Muscle layer of colon (tissue), 2 donors: ENCODE measurements around the gene ZFYVE9.
"Not testable (repeated sequence)": the region's sequence is repeated elsewhere in the genome, so short reads cannot be mapped to it uniquely, and the experiment has no call there.

Experiments used
- H3K27ac ChIP-seq: one replicate; pipeline ENCODE4 v1.7.0; 2013; ENCODE audit warnings: low read depth, mild to moderate bottlenecking, low read length, moderate library complexity
- H3K27me3 ChIP-seq, 2 donors: one replicate each; pipeline ENCODE4 v1.7.0; 2013; ENCODE audit warnings: low read length in 2 of 2, mild to moderate bottlenecking in 2 of 2; ENCODE audit not compliant: insufficient read depth in 2 of 2, control insufficient read depth in 1 of 2
- H3K36me3 ChIP-seq: one replicate; pipeline ENCODE4 v1.7.0; 2013; ENCODE audit warnings: mild to moderate bottlenecking, low read length; ENCODE audit not compliant: insufficient read depth
- H3K4me1 ChIP-seq: one replicate; pipeline ENCODE4 v1.7.0; 2013; ENCODE audit warnings: mild to moderate bottlenecking, low read length; ENCODE audit not compliant: insufficient read depth
- H3K4me3 ChIP-seq, 2 donors: one replicate each; pipeline ENCODE4 v1.7.0; 2013; ENCODE audit warnings: low read length in 2 of 2, low read depth in 1 of 2, mild to moderate bottlenecking in 1 of 2, moderate library complexity in 1 of 2
- H3K9ac ChIP-seq: one replicate; pipeline ENCODE4 v1.7.0; 2013; ENCODE audit warnings: low read length
- H3K9me3 ChIP-seq: one replicate; pipeline ENCODE4 v1.7.0; 2013; ENCODE audit warnings: mild to moderate bottlenecking, low read length
- donor health status: abdominal sarcoma.
- donor health status: Adenocarcinoma of cecum.

The ZFYVE9 gene

DNA sequence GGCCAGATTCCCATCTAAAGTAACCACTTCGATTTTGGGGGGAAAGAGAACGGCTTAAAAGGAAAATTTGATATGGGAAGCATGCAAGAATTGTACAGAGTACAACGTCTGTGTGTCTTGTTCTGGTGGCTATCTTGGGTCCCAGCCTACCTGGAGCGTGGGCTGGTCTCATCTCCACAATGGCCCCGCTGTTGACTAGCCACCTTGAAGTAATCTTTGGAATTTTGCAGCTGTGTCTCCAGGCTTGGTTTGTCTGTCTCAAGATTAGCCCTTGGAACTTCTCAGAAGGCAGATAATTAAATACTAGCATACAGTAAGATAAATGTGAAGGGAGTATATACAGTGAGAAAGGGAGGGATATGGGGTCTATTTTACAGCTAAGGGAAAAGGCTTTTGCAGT is 225.4 kb downstream of the ZFYVE9 start:
- no peaks in the 10 kb centered on the region for H3K9me3 ChIP-seq
- H3K4me3 ChIP-seq: no peak overlapping the region
- peaks cover 13% of the 10 kb centered on the region for H3K4me1 ChIP-seq
- H3K27me3 ChIP-seq: no peaks in the 10 kb centered on the region
- H3K36me3 ChIP-seq: peaks cover 6% of the 10 kb centered on the region
- H3K27ac ChIP-seq: no peak overlapping the region
- no peak overlapping the region for H3K9ac ChIP-seq

DNA sequence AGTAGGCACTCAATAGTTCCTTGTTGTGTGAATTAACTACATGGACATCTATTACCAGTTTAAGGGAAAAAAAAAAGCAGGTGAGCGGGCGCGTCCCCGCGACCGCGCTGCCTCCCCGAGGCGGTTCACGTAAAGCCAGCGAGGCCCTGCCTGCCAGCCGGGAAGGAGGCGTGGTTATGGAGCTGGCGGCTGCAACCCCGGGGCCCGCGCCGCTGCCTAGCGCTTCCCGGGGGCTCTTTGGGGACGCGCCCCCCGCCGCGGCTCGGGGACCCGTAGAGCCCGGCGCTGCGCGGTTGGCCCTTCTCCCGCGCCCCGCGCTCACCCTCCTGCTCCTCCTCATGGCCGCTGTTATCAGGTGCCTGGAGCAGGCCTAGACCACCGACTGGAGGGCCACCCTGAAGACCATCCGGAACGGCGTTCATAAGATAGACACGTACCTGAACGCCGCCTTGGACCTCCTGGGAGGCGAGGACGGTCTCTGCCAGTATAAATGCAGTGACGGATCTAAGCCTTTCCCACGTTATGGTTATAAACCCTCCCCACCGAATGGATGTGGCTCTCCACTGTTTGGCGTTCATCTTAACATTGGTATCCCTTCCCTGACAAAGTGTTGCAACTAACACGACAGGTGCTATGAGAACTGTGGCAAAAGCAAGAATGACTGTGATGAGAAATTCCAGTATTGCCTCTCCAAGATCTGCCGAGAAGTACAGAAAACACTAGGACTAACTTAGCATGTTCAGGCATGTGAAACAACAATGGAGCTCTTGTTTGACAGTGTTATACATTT is 226.7 kb downstream of the ZFYVE9 start:
- Histone ChIP-seq H3K27me3 (no peaks in the 10 kb centered on the region), H3K27ac (no peak overlapping the region), H3K36me3 (no peaks in the 10 kb centered on the region), H3K9ac (no peak overlapping the region), H3K4me1 (peaks cover 13% of the 10 kb centered on the region), H3K9me3 (no peaks in the 10 kb centered on the region), H3K4me3 (peak overlapping the region; percentile 34 to 44)

DNA sequence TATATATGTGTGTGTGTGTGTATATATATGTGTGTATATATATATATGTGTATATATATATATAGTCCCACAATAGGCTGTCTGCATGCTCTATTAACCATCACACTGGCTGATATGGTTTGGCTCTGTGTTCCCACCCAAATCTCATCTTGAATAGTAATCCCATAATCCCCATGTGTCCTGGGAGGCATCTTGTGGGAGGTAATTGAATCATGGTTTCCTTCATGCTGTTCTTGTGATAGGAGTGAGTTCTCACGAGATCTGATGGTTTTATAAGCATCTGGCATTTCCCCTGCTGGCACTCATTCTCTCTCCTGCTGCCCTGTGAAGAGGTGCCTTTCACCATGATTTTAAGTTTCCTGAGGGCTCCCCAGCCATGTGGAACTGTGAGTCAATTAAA is 228.0 kb downstream of the ZFYVE9 start:
- not testable (repeated sequence) for H3K27ac ChIP-seq, H3K36me3 ChIP-seq, H3K27me3 ChIP-seq, H3K4me1 ChIP-seq, H3K9me3 ChIP-seq, H3K9ac ChIP-seq, H3K4me3 ChIP-seq

DNA sequence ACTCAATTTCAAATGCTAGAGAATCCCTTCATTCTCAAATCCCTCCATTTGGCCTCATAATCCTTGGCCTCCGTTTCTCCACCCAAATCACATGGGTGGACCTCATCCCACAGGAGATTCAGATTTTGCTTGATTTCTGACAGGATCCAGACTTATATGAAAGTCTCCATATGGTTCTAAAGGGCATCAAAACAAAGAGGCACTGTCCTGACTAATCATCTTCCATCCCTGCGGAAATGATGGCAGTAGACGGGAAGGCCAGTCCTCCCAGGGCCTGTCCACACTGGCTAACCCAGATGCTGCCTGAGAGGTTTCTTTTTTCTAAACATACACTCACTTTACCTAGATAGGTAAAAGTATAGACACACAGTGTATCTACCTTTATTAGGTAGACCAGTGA is 243.5 kb downstream of the ZFYVE9 start:
- H3K27ac ChIP-seq: no peak overlapping the region
- no peaks in the 10 kb centered on the region for H3K36me3 ChIP-seq
- no peaks in the 10 kb centered on the region for H3K4me1 ChIP-seq

DNA sequence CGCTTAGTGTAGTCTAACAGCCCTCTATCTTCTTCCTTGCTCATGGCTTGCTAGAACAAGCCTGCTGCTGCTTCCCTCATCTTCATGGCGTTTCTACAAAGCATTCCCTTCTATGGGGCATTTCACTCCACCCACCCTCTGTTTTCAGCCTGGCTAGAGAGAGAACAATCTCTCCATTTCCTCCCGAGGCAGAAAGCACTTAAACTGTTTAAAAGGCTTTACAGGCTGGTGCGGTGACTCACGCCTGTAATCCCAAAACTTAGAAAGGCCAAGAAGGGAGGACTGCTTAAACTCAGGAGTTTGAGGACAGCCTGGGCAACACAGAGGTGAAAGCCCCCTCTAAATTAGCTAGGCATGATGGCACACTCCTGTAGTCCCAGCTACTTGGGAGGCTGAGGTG is 244.6 kb downstream of the ZFYVE9 start:
- H3K4me1 ChIP-seq: no peaks in the 10 kb centered on the region
- no peak overlapping the region for H3K9ac ChIP-seq
- H3K36me3 ChIP-seq: no peaks in the 10 kb centered on the region
- no peaks in the 10 kb centered on the region for H3K27me3 ChIP-seq
- H3K9me3 ChIP-seq: no peaks in the 10 kb centered on the region
- H3K4me3 ChIP-seq: no peak overlapping the region
- H3K27ac ChIP-seq: no peak overlapping the region

More for the DNA sequence above, 243.5 kb downstream of the ZFYVE9 start:
- no peak overlapping the region for H3K4me3 ChIP-seq
- H3K9me3 ChIP-seq: no peaks in the 10 kb centered on the region
- H3K9ac ChIP-seq: no peak overlapping the region
- H3K27me3 ChIP-seq: no peaks in the 10 kb centered on the region

DNA sequence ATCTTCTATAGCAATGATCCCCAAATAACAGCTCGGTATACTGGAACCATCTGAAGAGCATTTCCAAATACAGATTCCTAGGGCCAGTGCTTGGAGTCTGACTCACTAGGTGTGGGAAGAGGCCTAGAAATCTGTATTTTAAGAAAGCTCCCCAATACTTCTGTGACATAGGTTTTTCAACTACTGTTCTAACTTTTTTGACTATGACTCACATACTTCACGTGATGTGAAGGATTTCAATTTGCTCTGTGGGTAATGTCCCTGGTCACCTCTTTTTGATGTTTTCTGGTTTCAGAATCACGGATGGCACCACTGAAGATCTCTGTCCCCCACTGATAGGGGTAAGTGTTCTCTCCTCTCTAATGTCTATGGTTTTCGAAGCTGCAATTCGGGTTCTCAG is 251.3 kb downstream of the ZFYVE9 start:
- no peak overlapping the region for H3K9ac ChIP-seq
- no peaks in the 10 kb centered on the region for H3K36me3 ChIP-seq
- no peak overlapping the region for H3K4me3 ChIP-seq
- H3K27ac ChIP-seq: no peak overlapping the region
- no peaks in the 10 kb centered on the region for H3K4me1 ChIP-seq
- H3K27me3 ChIP-seq: no peaks in the 10 kb centered on the region
- no peaks in the 10 kb centered on the region for H3K9me3 ChIP-seq
